Activated naive CD8-positive, alpha-beta T cell treated with anti-CD3 and anti-CD28 coated beads, Interleukin-2, amount 50 U/mL, for 24 hours (primary cell): ENCODE measurements around the gene CCNG1.
"Not testable (repeated sequence)": the region's sequence is repeated elsewhere in the genome, so short reads cannot be mapped to it uniquely, and the experiment has no call there.

Experiments used
- ATAC-seq: fragments of 150-1000 bp; cut with Tn5 transposase; one replicate; pipeline ENCODE4 v1.10.0; 2021
- DNase-seq: peaks from one replicate; pipeline ENCODE4 v3.0.0; 2021
- H3K27ac Mint-ChIP-seq: one replicate; pipeline ENCODE4 v1.8.0; 2021; ENCODE audit warnings: mild to moderate bottlenecking, mixed read lengths
- H3K27me3 Mint-ChIP-seq: one replicate; pipeline ENCODE4 v1.8.0; 2021; ENCODE audit warnings: mixed read lengths
- H3K36me3 Mint-ChIP-seq: one replicate; pipeline ENCODE4 v1.8.0; 2021; ENCODE audit warnings: low read depth, mixed read lengths
- H3K4me1 Mint-ChIP-seq: one replicate; pipeline ENCODE4 v1.8.0; 2021; ENCODE audit warnings: mixed read lengths
- H3K4me3 Mint-ChIP-seq: one replicate; pipeline ENCODE4 v1.8.0; 2021; ENCODE audit warnings: mild to moderate bottlenecking, moderate library complexity, mixed read lengths
- H3K9me3 Mint-ChIP-seq: one replicate; pipeline ENCODE4 v1.8.0; 2021; ENCODE audit warnings: mixed read lengths

CCNG1 gene

DNA sequence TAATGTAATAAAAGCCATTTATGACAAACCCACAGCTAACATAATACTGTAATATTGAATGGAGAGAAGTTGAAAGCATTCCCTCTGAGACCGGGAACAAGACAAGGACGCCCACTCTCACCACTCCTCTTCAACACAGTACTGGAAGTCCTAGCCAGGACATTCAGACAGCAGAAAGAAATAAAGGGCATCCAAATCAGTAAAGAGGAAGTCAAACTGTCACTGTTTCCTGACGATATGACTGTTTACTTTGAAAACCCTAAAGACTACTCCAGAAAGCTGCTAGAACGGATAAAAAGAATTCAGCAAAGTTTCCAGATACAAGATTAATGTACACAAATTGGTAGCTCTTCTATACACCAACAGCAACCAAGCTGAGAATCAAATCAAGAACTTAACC is 11.3 kb upstream of the CCNG1 start:
- peak overlapping the region; percentile 39 for H3K27ac Mint-ChIP-seq
- H3K36me3 Mint-ChIP-seq, H3K4me1 Mint-ChIP-seq, DNase-seq, ATAC-seq, H3K9me3 Mint-ChIP-seq, H3K27me3 Mint-ChIP-seq, H3K4me3 Mint-ChIP-seq: not testable (repeated sequence)

- no peak overlapping the region for H3K27ac Mint-ChIP-seq
- no peak overlapping the region for H3K4me3 Mint-ChIP-seq
- peaks cover 2% of the 10 kb centered on the region for H3K27me3 Mint-ChIP-seq
- ATAC-seq = no peak
- no peak for DNase-seq
- no peaks in the 10 kb centered on the region for H3K9me3 Mint-ChIP-seq
- H3K4me1 Mint-ChIP-seq = peaks cover 15% of the 10 kb centered on the region
- H3K36me3 Mint-ChIP-seq = no peaks in the 10 kb centered on the region
Measured at GRCh38 chr5:163432544-163432943, 4.9 kb upstream of the CCNG1 start.

DNA sequence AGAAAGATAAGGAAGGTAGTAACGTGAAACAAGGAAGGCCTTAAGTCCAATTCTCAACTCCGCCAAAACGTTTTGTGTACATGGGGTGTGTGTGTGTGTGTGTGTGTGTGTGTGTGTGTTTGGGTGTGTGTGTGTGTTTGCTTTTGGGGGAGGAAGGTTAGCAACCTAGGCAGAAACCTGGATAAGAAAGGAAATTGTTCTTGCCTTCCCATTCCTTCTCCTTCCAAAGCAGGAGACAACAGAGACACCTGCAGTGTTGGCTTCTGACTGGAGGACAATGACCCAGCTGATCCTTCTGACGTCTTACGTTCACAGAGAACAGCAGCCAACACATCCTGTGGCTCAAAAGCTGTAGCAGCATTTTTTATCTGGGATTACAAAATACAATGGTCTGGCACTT is 4.1 kb upstream of the CCNG1 start:
- ATAC-seq = no peak
- Mint-ChIP-seq H3K4me3 (no peak overlapping the region), H3K36me3 (no peaks in the 10 kb centered on the region), H3K27me3 (peaks cover 2% of the 10 kb centered on the region), H3K4me1 (peaks cover 19% of the 10 kb centered on the region), H3K9me3 (no peaks in the 10 kb centered on the region), H3K27ac (no peak overlapping the region)
- DNase-seq = no peak

DNA sequence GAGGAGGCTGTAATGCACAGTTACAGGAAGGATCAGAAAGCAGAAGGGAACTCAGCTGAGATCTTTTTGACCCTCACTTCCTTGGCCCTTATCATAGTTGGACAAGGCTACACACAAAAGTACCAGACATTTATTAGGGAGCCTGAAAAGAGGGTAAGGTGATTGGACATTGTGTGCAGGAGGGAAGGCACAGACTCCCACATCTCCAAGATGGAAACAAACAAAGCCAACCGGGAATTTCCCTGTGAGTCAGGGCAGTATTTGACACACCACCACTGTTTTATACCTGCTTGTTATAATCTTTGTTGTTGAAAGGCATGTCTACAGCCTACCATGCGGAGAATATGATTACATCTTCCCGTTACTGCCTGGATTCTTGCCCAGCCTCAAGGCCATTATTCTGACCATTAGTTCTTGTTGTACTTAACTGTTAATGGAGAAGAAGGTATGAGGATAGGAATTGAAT is 3.0 kb upstream of the CCNG1 start:
- Mint-ChIP-seq H3K27me3 (peaks cover 2% of the 10 kb centered on the region), H3K36me3 (peaks cover 2% of the 10 kb centered on the region), H3K4me1 (peaks cover 29% of the 10 kb centered on the region), H3K4me3 (no peak overlapping the region), H3K27ac (no peak overlapping the region), H3K9me3 (no peaks in the 10 kb centered on the region)
- ATAC-seq (no peak), DNase-seq (no peak)

GRCh38 chr5:163436515-163436914 is 880 bp upstream of the CCNG1 start:
- DNase-seq = no peak
- H3K9me3 Mint-ChIP-seq = no peaks in the 10 kb centered on the region
- peak overlapping the region; percentile 86 for H3K27ac Mint-ChIP-seq
- peaks cover 2% of the 10 kb centered on the region for H3K27me3 Mint-ChIP-seq
- peaks cover 18% of the 10 kb centered on the region for H3K36me3 Mint-ChIP-seq
- ATAC-seq = no peak
- H3K4me3 Mint-ChIP-seq = peak overlapping the region; percentile 89
- peaks cover 44% of the 10 kb centered on the region for H3K4me1 Mint-ChIP-seq

- peaks cover 19% of the 10 kb centered on the region for H3K36me3 Mint-ChIP-seq
- H3K4me3 Mint-ChIP-seq = peak overlapping the region; percentile 89
- peaks cover 44% of the 10 kb centered on the region for H3K4me1 Mint-ChIP-seq
Measured at GRCh38 chr5:163437011-163437308, 435 bp upstream of the CCNG1 start.

DNA sequence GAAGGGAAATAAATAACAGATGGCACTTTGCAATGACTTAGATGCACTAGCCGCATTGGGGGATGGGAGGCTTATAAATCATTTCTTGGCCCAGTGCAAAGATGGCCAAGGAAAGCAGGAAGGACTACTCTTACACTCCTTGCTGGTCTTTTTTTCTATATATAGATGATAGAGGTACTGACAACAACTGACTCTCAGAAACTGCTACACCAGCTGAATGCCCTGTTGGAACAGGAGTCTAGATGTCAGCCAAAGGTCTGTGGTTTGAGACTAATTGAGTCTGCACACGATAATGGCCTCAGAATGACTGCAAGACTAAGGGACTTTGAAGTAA is 1.7 kb downstream of the CCNG1 start:
- Mint-ChIP-seq H3K27me3 (no peaks in the 10 kb centered on the region), H3K27ac (peak overlapping the region; percentile 23), H3K4me1 (peaks cover 44% of the 10 kb centered on the region), H3K4me3 (peak overlapping the region; percentile 89), H3K36me3 (peaks cover 38% of the 10 kb centered on the region), H3K9me3 (no peaks in the 10 kb centered on the region)
- no peak for DNase-seq
- ATAC-seq = peak; percentile 17

More at GRCh38 chr5:163437011-163437308, 435 bp upstream of the CCNG1 start:
- no peak for ATAC-seq
- peak overlapping the region; percentile 86 for H3K27ac Mint-ChIP-seq
- no peak for DNase-seq
- H3K27me3 Mint-ChIP-seq = peaks cover 2% of the 10 kb centered on the region
- H3K9me3 Mint-ChIP-seq = no peaks in the 10 kb centered on the region

DNA sequence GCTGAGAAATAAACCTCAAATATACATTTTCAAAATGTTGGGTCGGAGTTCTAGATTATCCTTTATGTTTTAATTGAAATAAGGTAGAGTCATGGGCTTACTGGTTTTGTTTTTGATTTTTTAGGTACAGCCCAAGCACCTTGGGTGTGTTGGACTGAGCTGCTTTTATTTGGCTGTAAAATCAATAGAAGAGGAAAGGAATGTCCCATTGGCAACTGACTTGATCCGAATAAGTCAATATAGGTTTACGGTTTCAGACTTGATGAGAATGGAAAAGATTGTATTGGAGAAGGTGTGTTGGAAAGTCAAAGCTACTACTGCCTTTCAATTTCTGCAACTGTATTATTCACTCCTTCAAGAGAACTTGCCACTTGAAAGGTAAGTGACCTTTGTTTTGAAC is 3.6 kb downstream of the CCNG1 start:
- ATAC-seq = no peak
- DNase-seq = no peak
- H3K9me3 Mint-ChIP-seq = no peaks in the 10 kb centered on the region
- no peaks in the 10 kb centered on the region for H3K27me3 Mint-ChIP-seq
- H3K36me3 Mint-ChIP-seq = peaks cover 49% of the 10 kb centered on the region
- H3K4me1 Mint-ChIP-seq = peaks cover 38% of the 10 kb centered on the region
- H3K4me3 Mint-ChIP-seq = no peak overlapping the region
- no peak overlapping the region for H3K27ac Mint-ChIP-seq

DNA sequence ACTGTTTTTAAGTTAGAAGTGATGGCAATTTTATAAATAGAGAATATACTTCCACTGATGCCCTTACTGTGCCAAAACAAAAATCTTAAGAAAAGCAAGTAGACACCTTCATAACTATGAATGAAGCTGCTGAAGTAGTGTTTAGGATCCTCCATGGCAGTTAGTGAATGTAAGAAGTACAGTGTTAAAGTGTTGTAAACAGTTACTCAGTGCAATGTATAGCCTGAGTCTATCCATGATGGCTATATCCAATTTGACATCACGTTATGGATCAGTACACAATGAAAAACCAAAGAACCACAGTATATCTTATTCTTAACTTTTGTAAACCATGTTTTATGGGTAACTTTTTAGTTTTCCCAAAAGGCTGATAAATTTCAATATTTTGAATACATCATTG is 7.1 kb downstream of the CCNG1 start:
- Mint-ChIP-seq H3K9me3 (no peaks in the 10 kb centered on the region), H3K27me3 (no peaks in the 10 kb centered on the region), H3K27ac (no peak overlapping the region), H3K36me3 (peaks cover 77% of the 10 kb centered on the region), H3K4me1 (peaks cover 15% of the 10 kb centered on the region), H3K4me3 (no peak overlapping the region)
- ATAC-seq (no peak), DNase-seq (no peak)

GRCh38 chr5:163445345-163445744 is 8.0 kb downstream of the CCNG1 start:
- Mint-ChIP-seq H3K4me3 (no peak overlapping the region), H3K36me3 (peaks cover 74% of the 10 kb centered on the region), H3K9me3 (no peaks in the 10 kb centered on the region), H3K27ac (no peak overlapping the region), H3K27me3 (no peaks in the 10 kb centered on the region), H3K4me1 (peaks cover 8% of the 10 kb centered on the region)
- DNase-seq = no peak
- no peak for ATAC-seq

- peaks cover 2% of the 10 kb centered on the region for H3K4me1 Mint-ChIP-seq
- no peak overlapping the region for H3K4me3 Mint-ChIP-seq
- no peak for DNase-seq
- no peaks in the 10 kb centered on the region for H3K27me3 Mint-ChIP-seq
- H3K9me3 Mint-ChIP-seq = no peaks in the 10 kb centered on the region
- ATAC-seq = no peak
- no peak overlapping the region for H3K27ac Mint-ChIP-seq
- H3K36me3 Mint-ChIP-seq = peaks cover 71% of the 10 kb centered on the region
Measured at GRCh38 chr5:163447191-163447590, 9.8 kb downstream of the CCNG1 start.

- H3K36me3 Mint-ChIP-seq = peaks cover 69% of the 10 kb centered on the region
- H3K4me3 Mint-ChIP-seq = no peak overlapping the region
- DNase-seq = no peak
- H3K27ac Mint-ChIP-seq = no peak overlapping the region
- ATAC-seq = no peak
- no peaks in the 10 kb centered on the region for H3K27me3 Mint-ChIP-seq
- H3K9me3 Mint-ChIP-seq = no peaks in the 10 kb centered on the region
- peaks cover 2% of the 10 kb centered on the region for H3K4me1 Mint-ChIP-seq
Measured at GRCh38 chr5:163447875-163448274, 10.5 kb downstream of the CCNG1 start.

DNA sequence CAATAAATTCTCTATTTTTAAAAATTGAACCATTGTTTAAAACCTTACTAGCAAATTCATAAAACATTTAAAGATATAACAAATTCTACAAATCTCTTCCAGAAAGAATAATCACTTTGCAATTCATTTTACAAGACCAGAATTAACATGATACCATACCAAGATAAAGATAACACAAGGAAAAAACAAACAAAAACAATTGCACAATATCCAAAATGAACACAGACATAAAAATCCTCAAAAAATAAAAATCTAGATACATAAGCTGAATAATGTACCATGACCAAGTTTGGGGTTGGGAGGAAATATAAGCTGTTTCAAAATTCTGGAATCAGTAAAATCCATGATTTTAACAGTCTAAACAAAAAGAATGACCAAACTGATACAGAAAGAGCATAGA is 11.1 kb downstream of the CCNG1 start:
- H3K27ac Mint-ChIP-seq = no peak overlapping the region
- H3K9me3 Mint-ChIP-seq = no peaks in the 10 kb centered on the region
- H3K4me3 Mint-ChIP-seq = no peak overlapping the region
- no peaks in the 10 kb centered on the region for H3K27me3 Mint-ChIP-seq
- peaks cover 67% of the 10 kb centered on the region for H3K36me3 Mint-ChIP-seq
- DNase-seq (no peak), ATAC-seq (no peak)
- peaks cover 2% of the 10 kb centered on the region for H3K4me1 Mint-ChIP-seq

DNA sequence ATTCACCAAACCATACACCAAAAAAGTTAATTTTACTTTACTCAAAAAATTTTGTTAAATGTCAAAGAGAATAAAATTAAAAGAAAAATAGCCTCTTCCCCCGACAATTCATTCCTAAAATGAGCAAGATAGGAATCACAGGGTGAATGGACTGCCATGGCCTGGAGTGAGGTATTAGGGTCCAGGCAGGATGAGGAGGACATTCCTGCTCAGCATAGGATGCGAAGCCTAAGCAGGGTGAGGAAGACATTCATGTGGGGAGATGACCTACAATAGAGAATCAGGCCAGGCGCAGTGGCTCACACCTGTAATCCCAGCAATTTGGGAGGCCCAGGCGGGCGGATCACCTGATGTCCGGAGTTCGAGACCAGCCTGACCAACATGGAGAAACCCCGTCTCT is 14.1 kb downstream of the CCNG1 start:
- DNase-seq (no peak), ATAC-seq (no peak)
- Mint-ChIP-seq H3K27ac (no peak overlapping the region), H3K36me3 (peaks cover 65% of the 10 kb centered on the region), H3K27me3 (no peaks in the 10 kb centered on the region), H3K9me3 (no peaks in the 10 kb centered on the region), H3K4me1 (peaks cover 11% of the 10 kb centered on the region), H3K4me3 (no peak overlapping the region)

- Mint-ChIP-seq H3K27ac (no peak overlapping the region), H3K36me3 (peaks cover 51% of the 10 kb centered on the region), H3K27me3 (no peaks in the 10 kb centered on the region), H3K4me1 (peaks cover 21% of the 10 kb centered on the region), H3K9me3 (no peaks in the 10 kb centered on the region), H3K4me3 (no peak overlapping the region)
- no peak for ATAC-seq
- DNase-seq = no peak
Measured at GRCh38 chr5:163453705-163454104, 16.3 kb downstream of the CCNG1 start.

DNA sequence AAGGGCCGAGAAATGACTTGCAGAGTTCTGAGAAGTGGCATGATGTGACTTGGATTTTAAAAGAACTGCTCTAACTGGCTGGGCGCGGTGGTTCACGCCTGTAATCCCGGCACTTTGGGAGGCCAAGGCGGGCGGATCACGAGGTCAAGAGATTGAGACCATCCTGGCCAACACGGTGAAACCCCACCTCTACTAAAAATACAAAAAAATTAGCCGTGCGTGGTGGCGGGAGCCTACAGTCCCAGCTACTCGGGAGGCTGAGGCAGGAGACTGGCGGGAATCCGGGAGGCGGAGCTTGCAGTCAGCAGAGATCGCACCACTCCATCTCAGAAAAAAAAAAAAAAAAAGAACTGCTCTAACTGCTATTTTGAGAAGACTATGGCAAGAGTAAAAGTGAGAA is 18.0 kb downstream of the CCNG1 start:
- H3K4me1 Mint-ChIP-seq = peaks cover 31% of the 10 kb centered on the region
- H3K36me3 Mint-ChIP-seq = peaks cover 48% of the 10 kb centered on the region
- not testable (repeated sequence) for H3K4me3 Mint-ChIP-seq, ATAC-seq, H3K9me3 Mint-ChIP-seq, DNase-seq, H3K27me3 Mint-ChIP-seq, H3K27ac Mint-ChIP-seq
